Lung (tissue), 12 donors: ENCODE data around the gene FCER2. TPM values are rescaled to one million over a fixed set of nuclear protein-coding genes. Genes with fewer than 3 reads are reported as not detected.

Experiments used
- ATAC-seq: fragments of 200-7000 bp; cut with Tn5 transposase; one replicate; pipeline ENCODE4 v1.9.1; 2020; ENCODE audit warnings: moderate number of reproducible peaks; ENCODE audit not compliant: insufficient read depth, low FRiP score
- DNase-seq, 3 donors: peaks; one replicate each; pipeline ENCODE4 v3.0.0-alpha.2; 2013 to 2017
- H3K27ac ChIP-seq, 2 donors: one replicate each; pipeline ENCODE4 v1.5.1; 2013; ENCODE audit warnings: mild to moderate bottlenecking in 2 of 2, moderate library complexity in 2 of 2, control low read depth in 1 of 2, inconsistent platforms in 1 of 2, low read depth in 1 of 2, low read length in 1 of 2
- H3K27me3 ChIP-seq, 3 donors: one replicate each; pipeline ENCODE4 v1.5.1; 2013; ENCODE audit warnings: low read length in 2 of 3; ENCODE audit not compliant: control insufficient read depth in 3 of 3, insufficient read depth in 3 of 3
- H3K36me3 ChIP-seq, 4 donors: one replicate each; pipeline ENCODE4 v1.5.1; 2013; ENCODE audit warnings: low read length in 4 of 4, mild to moderate bottlenecking in 1 of 4, moderate library complexity in 1 of 4; ENCODE audit not compliant: control insufficient read depth in 4 of 4, insufficient read depth in 4 of 4
- H3K4me1 ChIP-seq, 5 donors: one replicate each; pipeline ENCODE4 v1.5.1; 2013; ENCODE audit warnings: low read length in 5 of 5, mild to moderate bottlenecking in 2 of 5, moderate library complexity in 1 of 5; ENCODE audit not compliant: control insufficient read depth in 5 of 5, insufficient read depth in 5 of 5
- H3K4me3 ChIP-seq: one replicate; pipeline ENCODE4 v1.5.1; 2013; ENCODE audit warnings: mild to moderate bottlenecking, control low read depth, moderate library complexity
- H3K9ac ChIP-seq, 2 donors: one replicate each; pipeline ENCODE4 v1.5.1; 2013; ENCODE audit warnings: low read length in 2 of 2, control low read depth in 1 of 2; ENCODE audit not compliant: insufficient read depth in 1 of 2
- H3K9me3 ChIP-seq, 4 donors: one replicate each; pipeline ENCODE4 v1.5.1; 2013; ENCODE audit warnings: low read length in 3 of 4, mild to moderate bottlenecking in 1 of 4, moderate library complexity in 1 of 4; ENCODE audit not compliant: control insufficient read depth in 4 of 4, insufficient read depth in 3 of 4
- WGBS, 2 donors: extraction: QIAGEN DNeasy Blood & Tissue Kit; methylation state at CpG; one replicate each; pipeline ENCODE4 v1.1.7; 2013; 5-methylcytosine and 5-hydroxymethylcytosine counted together
- polyA plus RNA-seq, 2 donors: library from polyadenylated mRNA; stranded (reverse); fragments of 200-250 nt; gene quantifications; one replicate each; pipeline ENCODE4 v1.2.1, GENCODE V29; 2013
- total RNA-seq, 2 donors: library from RNA; depleted of rRNA in 1 of 2; stranded (reverse); fragments of >200 nt in 1 of 2; gene quantifications; one replicate each; pipeline ENCODE4 v1.2.1, GENCODE V29; 2014 to 2021
- TF ChIP-seq, protein P1 (sequence below): IDR thresholded peaks from 2 replicates; pipeline ENCODE4 v1.5.1; 2012; ENCODE audit warnings: mild to moderate bottlenecking; ENCODE audit errors: control extremely low read depth, extremely low read depth
- donor health status: control.
- donor health status: control.
- donor health status: Bipolar disorder and iron deficiency.
- donor health status: healthy.
- donor health status: DM: yes; HTN: yes; CAD: no.

Gene FCER2
- total and polyA plus RNA-seq, 4 donors = 0.37 to 1.2 (median 0.45) TPM

DNA sequence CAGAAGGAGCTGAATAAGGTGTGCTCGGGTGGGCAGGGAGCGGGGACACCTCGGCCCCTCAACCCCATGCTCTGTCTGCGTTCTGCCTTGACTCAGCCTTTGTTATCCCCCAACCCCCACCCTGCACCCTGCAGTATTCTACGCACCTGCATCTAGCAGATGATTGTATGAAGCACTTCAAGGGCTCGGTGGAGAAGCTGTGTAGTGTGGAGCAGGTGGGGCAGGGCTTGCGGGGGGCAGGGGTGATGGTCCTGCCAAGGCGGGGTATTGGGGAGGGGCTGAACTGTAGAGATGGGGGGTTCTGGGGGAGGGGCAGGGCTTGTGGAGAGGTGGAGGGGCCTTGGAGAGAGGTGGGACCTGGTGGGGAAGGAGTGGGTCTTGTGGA is 58.9 kb downstream of the FCER2 start:
- peaks cover 0 to 24% (median 3%) of the 10 kb centered on the region in 4 donors for H3K36me3 ChIP-seq

DNA sequence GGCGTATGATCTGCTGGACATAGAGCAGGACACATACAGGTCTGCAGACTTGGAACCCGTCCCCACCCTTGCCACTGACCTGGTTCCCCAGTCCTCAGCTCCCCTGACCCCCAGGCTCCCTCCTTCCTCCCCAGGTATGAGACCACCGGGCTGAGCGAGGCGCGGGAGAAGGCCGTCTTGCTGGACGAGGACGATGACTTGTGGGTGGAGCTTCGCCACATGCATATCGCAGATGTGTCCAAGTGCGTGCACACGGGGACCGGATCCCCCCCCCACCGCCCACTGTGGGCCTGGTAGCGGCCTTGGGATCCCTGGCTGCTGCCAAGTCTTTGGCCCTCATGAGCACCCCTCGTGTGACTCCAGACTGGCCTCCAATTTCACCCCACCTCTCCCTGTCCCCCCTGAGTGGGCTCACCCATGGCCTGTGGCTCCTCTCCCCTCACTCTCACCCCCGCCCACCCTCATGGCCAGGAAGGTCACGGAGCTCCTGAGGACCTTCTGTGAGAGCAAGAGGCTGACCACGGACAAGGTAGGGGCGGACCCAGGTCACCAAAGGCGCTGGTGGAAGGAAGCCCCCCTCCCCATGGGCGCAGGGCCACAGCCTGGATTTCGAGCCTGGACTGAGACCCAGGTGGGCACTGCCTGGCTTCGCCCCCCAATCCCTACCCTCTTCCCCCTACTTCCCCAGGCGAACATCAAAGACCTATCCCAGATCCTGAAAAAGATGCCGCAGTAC is 59.5 kb downstream of the FCER2 start:
- WGBS, 2 donors = 92 to 94% methylated on average over 27 of the region's 27 CpGs
- H3K9me3 ChIP-seq = peaks cover 0 to 2% (median 0%) of the 10 kb centered on the region in 4 donors
- H3K9ac ChIP-seq = no peak overlapping the region
- no peak overlapping the region for H3K27ac ChIP-seq
- no peak overlapping the region for H3K4me3 ChIP-seq
- H3K27me3 ChIP-seq = no peaks in the 10 kb centered on the region
- TF ChIP-seq, protein P1, sequence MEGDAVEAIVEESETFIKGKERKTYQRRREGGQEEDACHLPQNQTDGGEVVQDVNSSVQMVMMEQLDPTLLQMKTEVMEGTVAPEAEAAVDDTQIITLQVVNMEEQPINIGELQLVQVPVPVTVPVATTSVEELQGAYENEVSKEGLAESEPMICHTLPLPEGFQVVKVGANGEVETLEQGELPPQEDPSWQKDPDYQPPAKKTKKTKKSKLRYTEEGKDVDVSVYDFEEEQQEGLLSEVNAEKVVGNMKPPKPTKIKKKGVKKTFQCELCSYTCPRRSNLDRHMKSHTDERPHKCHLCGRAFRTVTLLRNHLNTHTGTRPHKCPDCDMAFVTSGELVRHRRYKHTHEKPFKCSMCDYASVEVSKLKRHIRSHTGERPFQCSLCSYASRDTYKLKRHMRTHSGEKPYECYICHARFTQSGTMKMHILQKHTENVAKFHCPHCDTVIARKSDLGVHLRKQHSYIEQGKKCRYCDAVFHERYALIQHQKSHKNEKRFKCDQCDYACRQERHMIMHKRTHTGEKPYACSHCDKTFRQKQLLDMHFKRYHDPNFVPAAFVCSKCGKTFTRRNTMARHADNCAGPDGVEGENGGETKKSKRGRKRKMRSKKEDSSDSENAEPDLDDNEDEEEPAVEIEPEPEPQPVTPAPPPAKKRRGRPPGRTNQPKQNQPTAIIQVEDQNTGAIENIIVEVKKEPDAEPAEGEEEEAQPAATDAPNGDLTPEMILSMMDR = no peak
- peaks cover 0 to 12% (median 0%) of the 10 kb centered on the region in 5 donors for H3K4me1 ChIP-seq
- ATAC-seq = no peak
- no peak for DNase-seq
- peaks cover 0 to 21% (median 3%) of the 10 kb centered on the region in 4 donors for H3K36me3 ChIP-seq

More for the DNA sequence above, 58.9 kb downstream of the FCER2 start:
- ATAC-seq (no peak), DNase-seq (no peak)
- Histone ChIP-seq H3K9me3 (peaks cover 0 to 2% (median 0%) of the 10 kb centered on the region in 4 donors), H3K4me3 (no peak overlapping the region), H3K9ac (no peak overlapping the region), H3K27me3 (no peaks in the 10 kb centered on the region), H3K27ac (no peak overlapping the region), H3K4me1 (peaks cover 0 to 12% (median 0%) of the 10 kb centered on the region in 5 donors)
- TF ChIP-seq, protein P1 = no peak
- WGBS, 2 donors = 93 to 97% methylated on average over 8 of the region's 8 CpGs

DNA sequence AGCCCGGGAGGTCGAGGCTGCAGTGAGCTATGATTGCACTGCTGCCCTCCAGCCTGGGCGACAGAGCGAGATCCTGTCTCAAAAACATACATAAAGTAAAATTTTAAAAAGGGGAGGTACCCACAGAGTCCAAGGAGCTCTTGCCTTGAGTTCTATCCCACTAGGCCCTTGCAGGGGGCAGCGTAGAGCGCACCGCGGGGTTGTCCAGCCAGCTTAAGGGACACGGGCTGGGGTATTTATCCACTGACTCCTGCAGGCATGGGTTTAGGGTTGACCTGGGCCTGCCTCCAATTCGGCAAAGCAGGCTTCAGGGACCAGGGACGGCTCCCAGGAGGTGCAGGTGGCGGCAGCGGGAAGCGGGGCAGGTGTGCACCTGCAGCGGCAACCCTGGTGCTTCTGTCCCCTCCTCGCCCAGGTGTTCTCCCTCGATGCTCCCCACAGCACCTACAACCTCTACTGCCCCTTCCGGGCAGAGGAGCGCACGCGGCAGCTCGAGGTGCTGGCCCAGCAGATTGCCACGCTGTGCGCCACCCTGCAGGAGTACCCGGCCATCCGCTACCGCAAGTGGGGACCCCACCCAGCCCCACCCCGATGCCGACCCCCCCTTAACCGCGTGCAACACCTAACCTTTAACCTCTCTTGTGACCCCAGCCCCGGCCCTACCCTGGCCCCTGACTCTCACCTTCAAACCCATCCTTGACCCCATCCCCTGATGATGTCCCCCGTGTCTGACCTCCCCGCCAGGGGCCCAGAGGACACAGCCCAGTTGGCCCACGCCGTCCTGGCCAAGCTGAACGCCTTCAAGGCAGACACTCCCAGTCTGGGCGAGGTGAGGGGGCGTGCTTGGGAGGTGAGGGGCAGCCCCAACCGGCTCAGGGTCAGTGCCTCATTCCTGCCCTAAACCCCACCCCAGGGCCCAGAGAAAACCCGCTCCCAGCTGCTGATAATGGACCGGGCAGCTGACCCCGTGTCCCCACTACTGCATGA is 60.3 kb downstream of the FCER2 start:
- Histone ChIP-seq H3K9me3 (peaks cover 0 to 2% (median 0%) of the 10 kb centered on the region in 4 donors), H3K9ac (no peak overlapping the region), H3K4me3 (no peak overlapping the region), H3K27ac (no peak overlapping the region), H3K27me3 (no peaks in the 10 kb centered on the region), H3K36me3 (peaks cover 0 to 14% (median 3%) of the 10 kb centered on the region in 4 donors), H3K4me1 (peaks cover 0 to 13% (median 0%) of the 10 kb centered on the region in 5 donors)
- TF ChIP-seq, protein P1 = no peak
- WGBS, 2 donors = 90 to 91% methylated on average over 43 of the region's 43 CpGs
- ATAC-seq (no peak), DNase-seq (no peak)
